Thyroid gland (tissue), 4 donors: ENCODE measurements around the gene MGP.

ENCODE experiments used
- POLR2A ChIP-seq, 2 donors: fragments of 450-650 bp; IDR thresholded peaks; one replicate each; pipeline ENCODE4 v1.6.1; 2017; ENCODE audit warnings: antibody characterized with exemption in 2 of 2, mild to moderate bottlenecking in 2 of 2, moderate library complexity in 1 of 2
- TF ChIP-seq, protein P1 (sequence below), 6 experiments: fragments of 200-600 bp in 3 of 6; fragments of 450-650 bp in 3 of 6; sonication (generic) in 3 of 6; IDR thresholded peaks; one replicate each; pipeline ENCODE4 v1.5.1; 2016 to 2019; ENCODE audit warnings: antibody characterized with exemption in 6 of 6, mild to moderate bottlenecking in 2 of 6, inconsistent platforms in 1 of 6, moderate library complexity in 1 of 6

DNA sequence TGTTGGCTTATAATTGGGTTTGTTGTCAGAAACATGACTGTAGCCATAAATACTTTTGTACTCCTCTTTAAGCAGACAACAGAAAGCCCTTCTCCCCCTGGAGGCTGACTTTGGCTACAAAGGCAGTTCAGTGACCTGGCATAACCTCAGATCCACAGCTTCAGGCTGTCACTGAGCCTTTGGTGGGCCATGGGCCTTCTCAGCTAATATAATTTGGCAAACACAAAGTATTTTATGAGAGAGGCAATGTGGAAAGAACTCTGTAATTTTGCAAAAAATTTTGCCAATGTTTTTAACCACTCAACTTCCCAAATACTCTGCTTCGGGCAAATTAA lies 15.5 kb upstream of the MGP start:
- TF ChIP-seq, protein P1, sequence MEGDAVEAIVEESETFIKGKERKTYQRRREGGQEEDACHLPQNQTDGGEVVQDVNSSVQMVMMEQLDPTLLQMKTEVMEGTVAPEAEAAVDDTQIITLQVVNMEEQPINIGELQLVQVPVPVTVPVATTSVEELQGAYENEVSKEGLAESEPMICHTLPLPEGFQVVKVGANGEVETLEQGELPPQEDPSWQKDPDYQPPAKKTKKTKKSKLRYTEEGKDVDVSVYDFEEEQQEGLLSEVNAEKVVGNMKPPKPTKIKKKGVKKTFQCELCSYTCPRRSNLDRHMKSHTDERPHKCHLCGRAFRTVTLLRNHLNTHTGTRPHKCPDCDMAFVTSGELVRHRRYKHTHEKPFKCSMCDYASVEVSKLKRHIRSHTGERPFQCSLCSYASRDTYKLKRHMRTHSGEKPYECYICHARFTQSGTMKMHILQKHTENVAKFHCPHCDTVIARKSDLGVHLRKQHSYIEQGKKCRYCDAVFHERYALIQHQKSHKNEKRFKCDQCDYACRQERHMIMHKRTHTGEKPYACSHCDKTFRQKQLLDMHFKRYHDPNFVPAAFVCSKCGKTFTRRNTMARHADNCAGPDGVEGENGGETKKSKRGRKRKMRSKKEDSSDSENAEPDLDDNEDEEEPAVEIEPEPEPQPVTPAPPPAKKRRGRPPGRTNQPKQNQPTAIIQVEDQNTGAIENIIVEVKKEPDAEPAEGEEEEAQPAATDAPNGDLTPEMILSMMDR (IDR thresholded peaks at IDR 0.05) = no peak
- no peak for TF ChIP-seq POLR2A (IDR thresholded peaks at IDR 0.05)
